Fibroblast of mammary gland (primary cell): ENCODE measurements around the gene GPA33.

Experiments used
- DNase-seq: peaks from one replicate; pipeline ENCODE4 v3.0.0-alpha.2; 2010; ENCODE audit warnings: low read depth
- H3K4me3 ChIP-seq: 2 replicates; pipeline ENCODE4 v1.5.1; 2011; ENCODE audit warnings: low read depth, mild to moderate bottlenecking, low read length, moderate library complexity; ENCODE audit not compliant: control insufficient read depth
- CTCF ChIP-seq: conservative IDR thresholded peaks from 2 replicates; pipeline ENCODE4 v1.5.1; 2011; ENCODE audit warnings: low read depth, low read length, inconsistent platforms; ENCODE audit not compliant: control insufficient read depth, insufficient read depth

Gene GPA33

GRCh38 chr1:167119696-167120095 lies 29.5 kb upstream of the GPA33 start:
- DNase-seq = no peak
- H3K4me3 ChIP-seq = no peak overlapping the region
- no peak for TF ChIP-seq CTCF

- DNase-seq = no peak
- no peak overlapping the region for H3K4me3 ChIP-seq
- no peak for TF ChIP-seq CTCF
These were observed 28.0 kb upstream of the GPA33 start for GRCh38 chr1:167118188-167118587.

- no peak overlapping the region for H3K4me3 ChIP-seq
- DNase-seq = no peak
- TF ChIP-seq CTCF = no peak
These were observed 27.0 kb upstream of the GPA33 start for GRCh38 chr1:167117225-167117624.

- H3K4me3 ChIP-seq = no peak overlapping the region
- TF ChIP-seq CTCF = no peak
- DNase-seq = no peak
These were observed 26.0 kb upstream of the GPA33 start for GRCh38 chr1:167116174-167116573.

- no peak for TF ChIP-seq CTCF
- no peak for DNase-seq
These were observed 25.5 kb upstream of the GPA33 start for GRCh38 chr1:167115655-167116054.

GRCh38 chr1:167114725-167115124 lies 24.5 kb upstream of the GPA33 start:
- DNase-seq = no peak
- TF ChIP-seq CTCF = no peak
- no peak overlapping the region for H3K4me3 ChIP-seq

More at GRCh38 chr1:167115655-167116054, 25.5 kb upstream of the GPA33 start:
- H3K4me3 ChIP-seq = no peak overlapping the region
